GM23338 (cell line): ENCODE measurements around the gene PHAF1. TPM values are rescaled to one million over a fixed set of nuclear protein-coding genes. Genes with fewer than 3 reads are reported as not detected.

Source experiments
- JUNB ChIP-seq: IDR thresholded peaks from one replicate; pipeline ENCODE4 v1.6.1; 2016; ENCODE audit warnings: antibody characterized with exemption; ENCODE audit not compliant: unreplicated experiment
- STAT1 ChIP-seq: IDR thresholded peaks from one replicate; pipeline ENCODE4 v1.6.1; 2016; ENCODE audit warnings: antibody characterized with exemption; ENCODE audit not compliant: unreplicated experiment
- ZNF462 ChIP-seq: fragments of 250-450 bp; sonication (Bioruptor Pico); IDR thresholded peaks from 2 replicates; pipeline ENCODE4 v1.5.0; 2020; ENCODE audit warnings: mild to moderate bottlenecking, moderate library complexity
- polyA plus RNA-seq: library from polyadenylated mRNA; unstranded; fragments of >200 nt; fragmentation: Nextera tagmentation; extraction: Ambion mirVana; gene quantifications from 2 replicates; pipeline ENCODE4 v1.2.1, GENCODE V29; 2016
- total RNA-seq: library from RNA; depleted of rRNA; stranded (reverse); fragments of >200 nt; shearing (Covaris generic); gene quantifications from 2 replicates; pipeline ENCODE4 v1.2.3, GENCODE V29; 2014; rRNA removed

Gene PHAF1
- total and polyA plus RNA-seq, 2 experiments from 2014 or later = 14.7 to 35.9 TPM

DNA sequence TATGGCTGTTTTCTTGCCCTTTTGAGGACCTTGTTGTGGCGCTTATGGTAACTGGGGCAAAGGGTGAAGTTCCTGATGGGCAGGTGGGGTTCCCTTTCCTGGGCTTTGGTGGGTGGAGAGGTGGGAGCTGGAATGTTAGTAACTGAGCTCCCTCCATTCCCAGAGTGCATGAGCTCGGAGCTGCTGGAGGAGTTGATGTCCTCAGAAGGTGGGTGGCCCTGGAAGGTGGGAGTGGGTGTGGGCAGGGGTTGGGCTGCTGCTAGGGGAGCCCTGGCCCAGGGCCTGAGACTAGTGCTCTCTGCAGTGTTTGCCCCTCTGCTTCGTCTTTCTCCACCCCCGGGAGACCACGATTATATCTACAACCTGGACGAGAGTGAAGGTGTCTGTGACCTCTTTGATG, 88.0 kb downstream of the PHAF1 start (continued):
- TF ChIP-seq ZNF462 (CRISPR knock-in tag) (no peak), JUNB (no peak), STAT1 (no peak)

Other genes with a start within 250 kb of the PHAF1 start
- 23.2 and 37.9 TPM in 2 replicates for gene PDP2, start 229.4 kb upstream of the PHAF1 start, total RNA-seq
- 8.2 and 9.0 TPM in 2 replicates for gene PDP2, start 229.4 kb upstream of the PHAF1 start, polyA plus RNA-seq
- gene CDH16, start 191.1 kb upstream of the PHAF1 start, total RNA-seq = not detected in 2 replicates
- not detected in 2 replicates for gene CDH16, start 191.1 kb upstream of the PHAF1 start, polyA plus RNA-seq
- gene RRAD, start 184.4 kb upstream of the PHAF1 start, total RNA-seq = not detected in 2 replicates
- 0.18 and 0.52 TPM in 2 replicates for gene RRAD, start 184.4 kb upstream of the PHAF1 start, polyA plus RNA-seq
- 85.0 and 92.4 TPM in 2 replicates for gene CIAO2B, start 175.5 kb upstream of the PHAF1 start, total RNA-seq
- gene CIAO2B, start 175.5 kb upstream of the PHAF1 start, polyA plus RNA-seq = 181 and 189 TPM in 2 replicates
- gene CES2, start 174.4 kb upstream of the PHAF1 start, total RNA-seq = 8.2 and 9.3 TPM in 2 replicates
- gene CES2, start 174.4 kb upstream of the PHAF1 start, polyA plus RNA-seq = 4.3 and 5.0 TPM in 2 replicates
- 0.66 and 1.0 TPM in 2 replicates for gene CES3, start 148.7 kb upstream of the PHAF1 start, total RNA-seq
- 0.55 and 0.92 TPM in 2 replicates for gene CES3, start 148.7 kb upstream of the PHAF1 start, polyA plus RNA-seq
- gene CES4A, start 121.4 kb upstream of the PHAF1 start, total RNA-seq = 0.10 and 0.39 TPM in 2 replicates
- gene CES4A, start 121.4 kb upstream of the PHAF1 start, polyA plus RNA-seq = 0.16 and 0.42 TPM in 2 replicates
- 26.9 and 27.8 TPM in 2 replicates for gene CBFB, start 80.8 kb upstream of the PHAF1 start, total RNA-seq
- gene CBFB, start 80.8 kb upstream of the PHAF1 start, polyA plus RNA-seq = 26.1 and 31.0 TPM in 2 replicates
- 6.8 and 7.0 TPM in 2 replicates for gene B3GNT9, start 41.1 kb downstream of the PHAF1 start, total RNA-seq
- gene B3GNT9, start 41.1 kb downstream of the PHAF1 start, polyA plus RNA-seq = 0.99 and 1.5 TPM in 2 replicates
- gene TRADD, start 50.0 kb downstream of the PHAF1 start, total RNA-seq = 0.42 TPM in 1 of 2 replicates, not detected in the other
- 0.50 and 0.55 TPM in 2 replicates for gene TRADD, start 50.0 kb downstream of the PHAF1 start, polyA plus RNA-seq
- not detected in 2 replicates for gene FBXL8, start 50.0 kb downstream of the PHAF1 start, total RNA-seq
- gene FBXL8, start 50.0 kb downstream of the PHAF1 start, polyA plus RNA-seq = 0.26 TPM in 1 of 2 replicates, not detected in the other
- 1.3 TPM in 1 of 2 replicates, not detected in the other for gene HSF4, start 54.8 kb downstream of the PHAF1 start, total RNA-seq
- 0.19 TPM in 1 of 2 replicates, not detected in the other for gene HSF4, start 54.8 kb downstream of the PHAF1 start, polyA plus RNA-seq
- gene NOL3, start 60.6 kb downstream of the PHAF1 start, total RNA-seq = 0.27 and 3.3 TPM in 2 replicates
- gene NOL3, start 60.6 kb downstream of the PHAF1 start, polyA plus RNA-seq = 2.7 and 4.0 TPM in 2 replicates
- gene MATCAP1, start 74.0 kb downstream of the PHAF1 start, total RNA-seq = 22.7 and 23.1 TPM in 2 replicates
- gene MATCAP1, start 74.0 kb downstream of the PHAF1 start, polyA plus RNA-seq = 9.5 and 13.3 TPM in 2 replicates
- gene EXOC3L1, start 80.2 kb downstream of the PHAF1 start, total RNA-seq = 1.6 and 2.3 TPM in 2 replicates
- 0.92 and 1.1 TPM in 2 replicates for gene EXOC3L1, start 80.2 kb downstream of the PHAF1 start, polyA plus RNA-seq
- 135 and 168 TPM in 2 replicates for gene E2F4, start 82.2 kb downstream of the PHAF1 start, total RNA-seq
- 67.0 and 67.2 TPM in 2 replicates for gene E2F4, start 82.2 kb downstream of the PHAF1 start, polyA plus RNA-seq
- gene ELMO3, start 89.2 kb downstream of the PHAF1 start, total RNA-seq = 16.2 and 18.3 TPM in 2 replicates
- 4.5 and 4.7 TPM in 2 replicates for gene ELMO3, start 89.2 kb downstream of the PHAF1 start, polyA plus RNA-seq
- gene TMEM208, start 117.2 kb downstream of the PHAF1 start, total RNA-seq = 18.4 and 23.2 TPM in 2 replicates
- gene TMEM208, start 117.2 kb downstream of the PHAF1 start, polyA plus RNA-seq = 82.3 and 89.7 TPM in 2 replicates
- gene FHOD1, start 137.5 kb downstream of the PHAF1 start, total RNA-seq = 48.2 and 52.7 TPM in 2 replicates
- gene FHOD1, start 137.5 kb downstream of the PHAF1 start, polyA plus RNA-seq = 26.2 and 28.4 TPM in 2 replicates
- gene SLC9A5, start 139.0 kb downstream of the PHAF1 start, total RNA-seq = 5.4 and 6.4 TPM in 2 replicates
- gene SLC9A5, start 139.0 kb downstream of the PHAF1 start, polyA plus RNA-seq = 3.4 and 4.5 TPM in 2 replicates
- gene PLEKHG4, start 169.6 kb downstream of the PHAF1 start, total RNA-seq = 10.3 and 17.1 TPM in 2 replicates
- gene PLEKHG4, start 169.6 kb downstream of the PHAF1 start, polyA plus RNA-seq = 3.2 and 4.9 TPM in 2 replicates
- gene KCTD19, start 216.8 kb downstream of the PHAF1 start, total RNA-seq = 0.31 TPM in 1 of 2 replicates, not detected in the other
- 0.61 and 0.65 TPM in 2 replicates for gene KCTD19, start 216.8 kb downstream of the PHAF1 start, polyA plus RNA-seq
- gene LRRC36, start 216.9 kb downstream of the PHAF1 start, total RNA-seq = 1.2 TPM in 1 of 2 replicates, not detected in the other
- gene LRRC36, start 216.9 kb downstream of the PHAF1 start, polyA plus RNA-seq = not detected in 2 replicates